Nephron progenitor cell (in vitro differentiated cells): ENCODE data around the gene INPPL1.

ENCODE experiments used
- DNase-seq: peaks from one replicate; pipeline ENCODE4 v3.0.0; 2021
- H3K27ac Mint-ChIP-seq: 2 replicates; pipeline ENCODE4 v1.8.0; 2021; ENCODE audit warnings: mild to moderate bottlenecking, moderate library complexity, mixed read lengths
- H3K27me3 Mint-ChIP-seq: 2 replicates; pipeline ENCODE4 v1.8.0; 2021; ENCODE audit warnings: mild to moderate bottlenecking, low read depth, mixed read lengths; ENCODE audit not compliant: poor library complexity
- H3K36me3 Mint-ChIP-seq: 2 replicates; pipeline ENCODE4 v1.8.0; 2021; ENCODE audit warnings: low read depth, mixed read lengths
- H3K4me1 Mint-ChIP-seq: 2 replicates; pipeline ENCODE4 v1.8.0; 2021; ENCODE audit warnings: mixed read lengths
- H3K4me3 Mint-ChIP-seq: 2 replicates; pipeline ENCODE4 v1.8.0; 2021; ENCODE audit warnings: mild to moderate bottlenecking, moderate library complexity, mixed read lengths
- H3K9me3 Mint-ChIP-seq: 2 replicates; pipeline ENCODE4 v1.8.0; 2021; ENCODE audit warnings: mild to moderate bottlenecking, moderate library complexity, mixed read lengths
- TF ChIP-seq, protein P1 (sequence below): fragments of 200-600 bp; sonication (generic); IDR thresholded peaks from 2 replicates; pipeline ENCODE4 v1.5.0; 2021; ENCODE audit warnings: antibody characterized with exemption

The INPPL1 gene

DNA sequence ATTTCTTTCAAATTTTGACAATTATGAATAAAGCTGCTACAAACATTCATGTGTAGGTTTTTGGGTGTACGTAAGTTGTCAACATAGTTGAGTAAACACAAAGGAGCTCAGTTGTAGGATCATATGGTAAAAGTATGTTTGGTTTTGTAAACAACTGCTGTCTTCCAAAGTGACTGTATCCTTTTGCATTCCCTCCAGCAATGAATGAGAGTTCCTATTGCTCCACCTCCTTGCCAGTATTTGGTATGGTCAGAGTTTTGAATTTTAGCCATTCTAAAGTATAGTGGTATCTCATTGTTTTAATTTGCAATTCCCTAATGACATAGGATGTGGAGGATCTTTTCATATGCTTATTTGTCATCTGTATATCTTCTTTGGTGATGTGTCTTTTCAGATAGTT lies 47.4 kb downstream of the INPPL1 start:
- Mint-ChIP-seq H3K27ac (no peak overlapping the region), H3K36me3 (no peaks in the 10 kb centered on the region), H3K27me3 (peaks cover 48% of the 10 kb centered on the region), H3K4me1 (no peaks in the 10 kb centered on the region), H3K9me3 (peaks cover 14% of the 10 kb centered on the region), H3K4me3 (no peak overlapping the region)
- TF ChIP-seq, protein P1, sequence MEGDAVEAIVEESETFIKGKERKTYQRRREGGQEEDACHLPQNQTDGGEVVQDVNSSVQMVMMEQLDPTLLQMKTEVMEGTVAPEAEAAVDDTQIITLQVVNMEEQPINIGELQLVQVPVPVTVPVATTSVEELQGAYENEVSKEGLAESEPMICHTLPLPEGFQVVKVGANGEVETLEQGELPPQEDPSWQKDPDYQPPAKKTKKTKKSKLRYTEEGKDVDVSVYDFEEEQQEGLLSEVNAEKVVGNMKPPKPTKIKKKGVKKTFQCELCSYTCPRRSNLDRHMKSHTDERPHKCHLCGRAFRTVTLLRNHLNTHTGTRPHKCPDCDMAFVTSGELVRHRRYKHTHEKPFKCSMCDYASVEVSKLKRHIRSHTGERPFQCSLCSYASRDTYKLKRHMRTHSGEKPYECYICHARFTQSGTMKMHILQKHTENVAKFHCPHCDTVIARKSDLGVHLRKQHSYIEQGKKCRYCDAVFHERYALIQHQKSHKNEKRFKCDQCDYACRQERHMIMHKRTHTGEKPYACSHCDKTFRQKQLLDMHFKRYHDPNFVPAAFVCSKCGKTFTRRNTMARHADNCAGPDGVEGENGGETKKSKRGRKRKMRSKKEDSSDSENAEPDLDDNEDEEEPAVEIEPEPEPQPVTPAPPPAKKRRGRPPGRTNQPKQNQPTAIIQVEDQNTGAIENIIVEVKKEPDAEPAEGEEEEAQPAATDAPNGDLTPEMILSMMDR: no peak
- DNase-seq: no peak

DNA sequence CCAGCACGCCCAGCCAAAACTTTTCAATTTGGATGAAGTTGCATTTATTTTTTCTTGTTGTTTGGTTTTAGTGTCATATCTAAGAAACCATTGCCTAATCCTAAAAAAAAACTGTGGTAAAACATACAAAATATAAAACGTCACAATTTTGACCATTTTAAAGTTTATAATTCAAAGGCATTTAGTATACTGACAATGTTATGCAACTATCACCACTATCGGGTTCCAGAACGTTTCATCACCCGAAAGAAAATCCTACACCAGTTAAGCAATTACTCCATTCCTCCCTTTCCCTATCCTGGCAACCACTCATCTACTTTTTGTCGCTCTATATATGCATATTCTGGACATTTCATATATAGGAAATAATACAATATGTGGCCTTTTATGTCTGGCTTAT lies 49.9 kb downstream of the INPPL1 start:
- Mint-ChIP-seq H3K4me1 (no peaks in the 10 kb centered on the region), H3K9me3 (peaks cover 14% of the 10 kb centered on the region), H3K27me3 (peaks cover 40% of the 10 kb centered on the region), H3K36me3 (no peaks in the 10 kb centered on the region), H3K4me3 (no peak overlapping the region), H3K27ac (no peak overlapping the region)
- no peak for DNase-seq
- TF ChIP-seq, protein P1: no peak

DNA sequence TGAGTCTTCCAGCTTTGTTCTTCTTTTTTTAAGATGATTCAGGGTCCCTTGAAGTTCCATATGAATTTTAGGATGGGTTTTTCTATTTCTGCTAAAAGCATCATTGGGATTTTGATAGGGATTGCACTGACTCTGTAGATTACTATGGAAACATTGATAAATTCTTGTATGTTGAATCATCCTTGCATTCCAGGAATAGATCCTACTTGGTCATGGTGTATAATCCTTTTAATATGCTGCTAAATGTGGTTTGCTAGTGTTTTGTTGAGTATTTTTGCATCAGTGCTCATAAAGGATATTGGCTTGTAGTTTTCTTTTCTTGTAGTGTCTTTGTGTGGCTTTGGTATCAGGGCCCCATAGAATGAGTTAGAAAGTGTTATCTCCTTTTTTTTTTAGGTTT lies 54.3 kb downstream of the INPPL1 start:
- Mint-ChIP-seq H3K4me1 (no peaks in the 10 kb centered on the region), H3K36me3 (no peaks in the 10 kb centered on the region), H3K4me3 (no peak overlapping the region)

DNA sequence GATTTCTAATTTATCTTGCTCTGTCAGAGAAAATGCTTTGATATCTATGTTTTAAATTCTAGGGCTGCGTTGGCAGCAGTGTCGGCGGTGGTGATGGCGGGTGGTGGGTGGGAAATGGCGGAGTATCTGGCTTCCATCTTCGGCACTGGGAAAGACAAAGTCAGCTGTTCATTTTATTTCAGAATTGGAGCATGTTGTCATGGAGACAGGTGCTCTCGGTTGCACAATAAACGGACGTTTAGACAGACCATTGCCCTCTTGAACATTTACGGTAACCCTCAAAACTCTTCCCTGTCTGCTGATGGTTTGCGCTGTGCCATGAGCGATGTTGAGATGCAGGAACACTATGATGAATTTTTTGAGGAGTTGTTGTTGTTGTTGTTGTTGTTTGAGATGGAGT lies 55.5 kb downstream of the INPPL1 start:
- DNase-seq: no peak
- peaks cover 11% of the 10 kb centered on the region for H3K27me3 Mint-ChIP-seq
- TF ChIP-seq, protein P1: no peak
- H3K27ac Mint-ChIP-seq: no peak overlapping the region
- no peaks in the 10 kb centered on the region for H3K36me3 Mint-ChIP-seq
- no peaks in the 10 kb centered on the region for H3K4me1 Mint-ChIP-seq
- peaks cover 17% of the 10 kb centered on the region for H3K9me3 Mint-ChIP-seq
- H3K4me3 Mint-ChIP-seq: no peak overlapping the region

More for the DNA sequence above, 54.3 kb downstream of the INPPL1 start:
- DNase-seq: no peak
- TF ChIP-seq, protein P1: no peak
- no peak overlapping the region for H3K27ac Mint-ChIP-seq
- H3K9me3 Mint-ChIP-seq: peaks cover 23% of the 10 kb centered on the region
- H3K27me3 Mint-ChIP-seq: peaks cover 14% of the 10 kb centered on the region

DNA sequence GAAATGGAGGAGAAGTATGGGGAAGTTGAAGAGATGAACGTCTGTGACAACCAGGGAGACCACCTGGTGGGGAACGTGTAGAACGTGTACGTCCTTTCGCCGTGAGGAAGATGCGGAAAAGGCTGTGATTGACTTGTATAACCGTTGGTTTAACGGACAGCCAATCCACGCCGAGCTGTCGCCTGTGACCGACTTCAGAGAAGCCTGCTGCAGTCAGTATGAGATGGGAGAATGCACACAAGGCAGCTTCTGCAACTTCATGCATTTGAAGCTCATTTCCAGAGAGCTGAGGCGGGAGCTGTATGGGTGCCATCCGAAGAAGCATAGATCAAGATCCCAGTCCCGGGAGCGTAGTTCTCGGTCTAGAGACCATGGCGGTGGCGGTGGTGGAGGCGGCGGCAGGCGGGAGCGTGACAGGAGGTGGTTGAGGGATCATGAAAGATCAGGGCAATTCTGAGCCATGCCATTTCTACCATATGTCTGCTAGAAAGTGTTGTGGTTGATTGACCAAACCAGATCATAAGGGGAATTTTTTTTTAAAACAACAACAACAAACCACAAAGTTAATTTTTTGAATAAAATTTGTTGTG lies 56.3 kb downstream of the INPPL1 start:
- no peaks in the 10 kb centered on the region for H3K4me1 Mint-ChIP-seq
- DNase-seq: no peak
- TF ChIP-seq, protein P1: no peak
- H3K9me3 Mint-ChIP-seq: peaks cover 13% of the 10 kb centered on the region
- H3K36me3 Mint-ChIP-seq: no peaks in the 10 kb centered on the region
- H3K27ac Mint-ChIP-seq: no peak overlapping the region
- H3K27me3 Mint-ChIP-seq: peaks cover 11% of the 10 kb centered on the region
- no peak overlapping the region for H3K4me3 Mint-ChIP-seq

DNA sequence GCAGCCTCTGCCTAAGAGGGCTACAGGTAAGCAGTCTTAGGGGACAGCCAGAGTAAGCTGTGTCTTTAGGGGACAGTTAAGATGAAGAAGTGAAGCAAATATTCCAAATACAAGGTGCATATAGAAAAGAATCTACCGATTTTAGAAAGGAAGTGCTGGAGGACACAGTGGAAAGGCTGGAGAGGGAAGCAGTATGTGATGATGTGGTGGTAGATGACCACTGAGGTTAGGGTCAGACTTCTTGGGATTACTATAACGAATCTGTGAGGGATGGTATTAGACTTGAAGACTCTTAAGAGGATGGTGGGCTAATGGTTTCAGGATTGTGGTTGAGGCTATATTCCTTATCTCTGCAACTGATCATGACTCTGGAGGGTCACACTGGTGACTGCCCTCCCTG lies 59.4 kb downstream of the INPPL1 start:
- TF ChIP-seq, protein P1: no peak
- Mint-ChIP-seq H3K27me3 (peaks cover 11% of the 10 kb centered on the region), H3K4me1 (no peaks in the 10 kb centered on the region), H3K4me3 (no peak overlapping the region), H3K27ac (no peak overlapping the region), H3K36me3 (no peaks in the 10 kb centered on the region), H3K9me3 (peaks cover 9% of the 10 kb centered on the region)
- no peak for DNase-seq
